Activated B cell treated with CpG ODN at 0.5 μM for 24 hours (primary cell): ENCODE data around the gene LRRC8C. TPM values are rescaled to one million over a fixed set of nuclear protein-coding genes. Genes with fewer than 3 reads are reported as not detected.

Experiments
- ATAC-seq: fragments of 200-7000 bp; cut with Tn5 transposase; one replicate; pipeline ENCODE4 v1.10.0; 2021; ENCODE audit warnings: low read depth, mild to moderate bottlenecking, moderate library complexity
- CTCF ChIA-PET: fragments of 350-600 bp; sonication (Branson Sonifier 250); formaldehyde crosslinking; loops from one replicate; lab custom pipeline; 2021; ENCODE audit warnings: antibody characterized with exemption; lab: Charles Lee
- POLR2A ChIA-PET: fragments of 350-600 bp; sonication (Branson Sonifier 250); formaldehyde crosslinking; loops from one replicate; lab custom pipeline; 2021; ENCODE audit warnings: antibody characterized with exemption; lab: Charles Lee
- DNase-seq: peaks from one replicate; pipeline ENCODE4 v3.0.0; 2022
- H3K27ac Mint-ChIP-seq: one replicate; pipeline ENCODE4 v1.8.0; 2020; ENCODE audit warnings: mixed read lengths
- H3K27me3 Mint-ChIP-seq: one replicate; pipeline ENCODE4 v1.8.0; 2021; ENCODE audit warnings: mixed read lengths
- H3K36me3 Mint-ChIP-seq: one replicate; pipeline ENCODE4 v1.8.0; 2021; ENCODE audit warnings: low read depth, mixed read lengths
- H3K4me1 Mint-ChIP-seq: one replicate; pipeline ENCODE4 v1.8.0; 2021; ENCODE audit warnings: mixed read lengths
- H3K4me3 Mint-ChIP-seq: one replicate; pipeline ENCODE4 v1.8.0; 2020; ENCODE audit warnings: mild to moderate bottlenecking, mixed read lengths
- H3K9me3 Mint-ChIP-seq: one replicate; pipeline ENCODE4 v1.8.0; 2020; ENCODE audit warnings: mixed read lengths
- CTCF ChIP-seq: fragments of 200-600 bp; IDR thresholded peaks from one replicate; pipeline ENCODE4 v1.8.0; 2022; ENCODE audit warnings: antibody characterized with exemption, mild to moderate bottlenecking
- intact Hi-C: fragments of 100-400 bp; cut with micrococcal nuclease; formaldehyde crosslinking; loops from one replicate; pipeline ENCODE4 v1.15.1; 2024
- total RNA-seq: library from RNA; stranded (reverse); gene quantifications from 2 replicates; pipeline ENCODE4 v1.2.3, GENCODE V29; 2022

Gene LRRC8C
- total RNA-seq, 1 donor from 2014 or later, result 8.4 TPM

- ATAC-seq, result no peak
- no peak overlapping the region for H3K27ac Mint-ChIP-seq
- H3K9me3 Mint-ChIP-seq, result no peaks in the 10 kb centered on the region
- intact Hi-C loops, result loop anchor here (1.0 kb wide), 1 partner anchor 10 kb away; no protein-coding TSS in a partner anchor
- H3K36me3 Mint-ChIP-seq, result peaks cover 8% of the 10 kb centered on the region
- no peaks in the 10 kb centered on the region for H3K27me3 Mint-ChIP-seq
- no peak overlapping the region for H3K4me3 Mint-ChIP-seq
- H3K4me1 Mint-ChIP-seq, result peaks cover 38% of the 10 kb centered on the region
- ChIA-PET CTCF (interaction anchor here (0.5 to 11.5 kb wide), 4 partner anchors 9 to 134 kb away, joined by 3 to 193 read pairs (median 8); no protein-coding TSS in a partner anchor), POLR2A (interaction anchor here (0.6 kb wide), 2 partner anchors 33 to 630 kb away, joined by 4 to 10 read pairs; no protein-coding TSS in a partner anchor)
- TF ChIP-seq CTCF, result no peak
- no peak for DNase-seq
Measured at GRCh38 chr1:89630048-89630447, 2.9 kb upstream of the LRRC8C start.

- Mint-ChIP-seq H3K9me3 (no peaks in the 10 kb centered on the region), H3K36me3 (peaks cover 8% of the 10 kb centered on the region), H3K4me3 (peak overlapping the region; percentile 94), H3K27me3 (no peaks in the 10 kb centered on the region), H3K4me1 (peaks cover 37% of the 10 kb centered on the region), H3K27ac (peak overlapping the region; percentile 95)
- POLR2A ChIA-PET, result interaction anchor here (0.5 to 3.2 kb wide), 9 partner anchors 20 to 135 kb away, joined by 3 to 30 read pairs (median 4); partner anchors contain the start of gene LRRC8B
- intact Hi-C loops, result loop anchor here (1.0 to 2.0 kb wide), 4 partner anchors 87 to 355 kb away; no protein-coding TSS in a partner anchor
- no peak for TF ChIP-seq CTCF
- CTCF ChIA-PET, result interaction anchor here (0.6 to 11.5 kb wide), 8 partner anchors 11 to 132 kb away, joined by 3 to 193 read pairs (median 6); no protein-coding TSS in a partner anchor
- ATAC-seq (no peak), DNase-seq (no peak)
Measured at GRCh38 chr1:89631816-89632656, 884 bp upstream of the LRRC8C start.

- POLR2A ChIA-PET, result interaction anchor here (1.1 to 3.2 kb wide), 8 partner anchors 37 to 134 kb away, joined by 3 to 30 read pairs (median 4); partner anchors contain the start of gene LRRC8B
- no peaks in the 10 kb centered on the region for H3K27me3 Mint-ChIP-seq
- H3K27ac Mint-ChIP-seq, result peak overlapping the region; percentile 77
- CTCF ChIA-PET, result interaction anchor here (0.9 to 11.5 kb wide), 7 partner anchors 17 to 131 kb away, joined by 3 to 193 read pairs (median 8); no protein-coding TSS in a partner anchor
- TF ChIP-seq CTCF, result no peak
- H3K4me3 Mint-ChIP-seq, result peak overlapping the region; percentile 93
- intact Hi-C loops, result loop anchor here (1.0 to 2.0 kb wide), 7 partner anchors 37 to 362 kb away; partner anchors contain the start of genes LRRC8B, LRRC8D and ZNF326
- ATAC-seq, result peak; percentile 62
- peaks cover 33% of the 10 kb centered on the region for H3K4me1 Mint-ChIP-seq
- peak; percentile 72 for DNase-seq
- no peaks in the 10 kb centered on the region for H3K9me3 Mint-ChIP-seq
- H3K36me3 Mint-ChIP-seq, result peaks cover 8% of the 10 kb centered on the region
Measured at GRCh38 chr1:89633248-89633799, 404 bp downstream of the LRRC8C start.

GRCh38 chr1:89633800-89634625 lies 1.1 kb downstream of the LRRC8C start:
- ChIA-PET CTCF (interaction anchor here (1.0 to 11.5 kb wide), 4 partner anchors 17 to 131 kb away, joined by 3 to 193 read pairs (median 11); no protein-coding TSS in a partner anchor), POLR2A (interaction anchor here (1.1 to 3.2 kb wide), 4 partner anchors 60 to 129 kb away, joined by 3 to 30 read pairs (median 9); no protein-coding TSS in a partner anchor)
- no peak for ATAC-seq
- H3K36me3 Mint-ChIP-seq, result peaks cover 8% of the 10 kb centered on the region
- H3K9me3 Mint-ChIP-seq, result no peaks in the 10 kb centered on the region
- H3K4me1 Mint-ChIP-seq, result peaks cover 33% of the 10 kb centered on the region
- peak overlapping the region; percentile 93 for H3K4me3 Mint-ChIP-seq
- peak overlapping the region; percentile 77 for H3K27ac Mint-ChIP-seq
- TF ChIP-seq CTCF, result no peak
- no peak for DNase-seq
- H3K27me3 Mint-ChIP-seq, result no peaks in the 10 kb centered on the region
- intact Hi-C loops, result loop anchor here (1.0 to 2.0 kb wide), 7 partner anchors 36 to 361 kb away; partner anchors contain the start of genes LRRC8B, LRRC8D and ZNF326
